WTC11 (cell line): ENCODE data around the gene PCDHA8. TPM values are rescaled to one million over a fixed set of nuclear protein-coding genes. Genes with fewer than 3 reads are reported as not detected.
A peak's percentile ranks its signal among the peaks of the same experiment; 100 is the strongest.
"Not testable (repeated sequence)": the region's sequence is repeated elsewhere in the genome, so short reads cannot be mapped to it uniquely, and the experiment has no call there.

Experiments used
- ATAC-seq: fragments of 200-7000 bp; cut with Tn5 transposase; 2 replicates; pipeline ENCODE4 v1.10.0; 2021; ENCODE audit warnings: mild to moderate bottlenecking, moderate library complexity
- CTCF ChIA-PET: fragments of 300-600 bp; sonication (Branson Sonifier 250); formaldehyde crosslinking; loops from one replicate; lab custom pipeline; 2021; ENCODE audit warnings: antibody characterized with exemption; lab: Charles Lee
- POLR2A ChIA-PET: fragments of 350-600 bp; sonication (Branson Sonifier 250); formaldehyde crosslinking; loops from one replicate; lab custom pipeline; 2021; ENCODE audit warnings: antibody characterized with exemption; lab: Charles Lee
- DNase-seq: peaks from one replicate; pipeline ENCODE4 v3.0.0; 2021; ENCODE audit warnings: low spot score
- H3K27ac Mint-ChIP-seq: 2 replicates; pipeline ENCODE4 v1.8.0; 2021; ENCODE audit warnings: mixed read lengths
- H3K27me3 Mint-ChIP-seq: 2 replicates; pipeline ENCODE4 v1.8.0; 2021; ENCODE audit warnings: low read depth, mild to moderate bottlenecking, moderate library complexity, mixed read lengths
- H3K36me3 Mint-ChIP-seq: 2 replicates; pipeline ENCODE4 v1.8.0; 2021; ENCODE audit warnings: mixed read lengths
- H3K4me1 Mint-ChIP-seq: 2 replicates; pipeline ENCODE4 v1.8.0; 2022; ENCODE audit warnings: mixed read lengths
- H3K4me3 Mint-ChIP-seq: 2 replicates; pipeline ENCODE4 v1.8.0; 2021; ENCODE audit warnings: mild to moderate bottlenecking, moderate library complexity, mixed read lengths
- H3K9me3 Mint-ChIP-seq: 2 replicates; pipeline ENCODE4 v1.8.0; 2021; ENCODE audit warnings: mixed read lengths
- ARID4B ChIP-seq: sonication (generic); formaldehyde crosslinking; IDR thresholded peaks from 2 replicates; pipeline ENCODE4 v1.8.0; 2023; ENCODE audit warnings: missing genetic modification reagents, mild to moderate bottlenecking, borderline replicate concordance
- CTCF ChIP-seq: fragments of 200-600 bp; IDR thresholded peaks from 2 replicates; pipeline ENCODE4 v1.8.0; 2022; ENCODE audit warnings: antibody characterized with exemption
- HMGXB4 ChIP-seq: sonication (generic); formaldehyde crosslinking; IDR thresholded peaks from 2 replicates; pipeline ENCODE4 v1.8.1; 2023; ENCODE audit warnings: mild to moderate bottlenecking, moderate library complexity, missing genetic modification reagents
- IRF2 ChIP-seq: sonication (generic); formaldehyde crosslinking; IDR thresholded peaks from 2 replicates; pipeline ENCODE4 v1.8.0; 2022; ENCODE audit warnings: low read depth, missing genetic modification reagents, borderline replicate concordance
- MAX ChIP-seq: sonication (generic); formaldehyde crosslinking; IDR thresholded peaks from 2 replicates; pipeline ENCODE4 v1.8.0; 2022; ENCODE audit warnings: mild to moderate bottlenecking, missing genetic modification reagents
- NR1H2 ChIP-seq: sonication (generic); formaldehyde crosslinking; IDR thresholded peaks from 2 replicates; pipeline ENCODE4 v1.9.0; 2021; ENCODE audit warnings: mild to moderate bottlenecking, moderate library complexity, missing genetic modification reagents
- TCF7 ChIP-seq: sonication (generic); formaldehyde crosslinking; IDR thresholded peaks from 2 replicates; pipeline ENCODE4 v1.8.0; 2022; ENCODE audit warnings: mild to moderate bottlenecking, low read depth, missing genetic modification reagents, moderate library complexity
- USF2 ChIP-seq: sonication (generic); formaldehyde crosslinking; IDR thresholded peaks from 2 replicates; pipeline ENCODE4 v1.8.1; 2023; ENCODE audit warnings: mild to moderate bottlenecking, missing genetic modification reagents, moderate library complexity
- total RNA-seq: library from RNA; stranded (reverse); gene quantifications from 3 replicates; pipeline ENCODE4 v1.2.3, GENCODE V29; 2021

PCDHA8 gene
- total RNA-seq, 1 experiment from 2014 or later, result 1.3 TPM

- TF ChIP-seq USF2 (peak; percentile 50), CTCF (peak; percentile 30), HMGXB4 (peak; percentile 49; the same call in 1 of the 2 replicates)
- H3K27ac Mint-ChIP-seq, H3K4me1 Mint-ChIP-seq, DNase-seq, H3K27me3 Mint-ChIP-seq, H3K9me3 Mint-ChIP-seq, H3K36me3 Mint-ChIP-seq, POLR2A ChIA-PET: not testable (repeated sequence)
- CTCF ChIA-PET, result interaction anchor here (0.6 to 2.4 kb wide), 6 partner anchors 21 to 864 kb away, joined by 3 to 11 read pairs (median 4); partner anchors contain the start of gene PCDHA6
- peak within 1 kb of the TSS; percentile 90 for H3K4me3 Mint-ChIP-seq
- ATAC-seq, result peak; percentile 99
These were observed 7.4 kb downstream of the PCDHA8 start, which contains the start of gene PCDHA9 for GRCh38 chr5:140848139-140849102. PCDHA9 (plus strand) TSS chr5:140848382; CDS start chr5:140848496, 114 bp downstream.

- peaks cover 11% of the 10 kb centered on the region for H3K4me1 Mint-ChIP-seq
- 0 out of 2 replicates have a peak, but pooled peaks have one; percentile 44 for TF ChIP-seq IRF2 (CRISPR knock-in tag)
- CTCF ChIA-PET, H3K27ac Mint-ChIP-seq, H3K36me3 Mint-ChIP-seq, POLR2A ChIA-PET, H3K27me3 Mint-ChIP-seq, H3K4me3 Mint-ChIP-seq, H3K9me3 Mint-ChIP-seq, DNase-seq, ATAC-seq: not testable (repeated sequence)
These were observed 9.0 kb downstream of the PCDHA8 start for GRCh38 chr5:140849831-140850634.

- Mint-ChIP-seq H3K27me3 (no peaks in the 10 kb centered on the region), H3K4me3 (peak within 1 kb of the TSS; percentile 92), H3K9me3 (peaks cover 12% of the 10 kb centered on the region), H3K36me3 (peaks cover 23% of the 10 kb centered on the region), H3K27ac (peak within 1 kb of the TSS; percentile 78), H3K4me1 (peaks cover 23% of the 10 kb centered on the region)
- peak; percentile 48 for DNase-seq
- ChIA-PET POLR2A (interaction anchor here (1.5 to 1.6 kb wide), 2 partner anchors 13 to 184 kb away, joined by 5 to 10 read pairs; partner anchors contain the start of gene PCDHA11), CTCF (interaction anchor here (0.7 to 3.1 kb wide), 59 partner anchors 8 to 557 kb away, joined by 3 to 80 read pairs (median 4); partner anchors contain the start of genes ANKHD1, PCDHA1, PCDHA11 and PCDHA12)
- ATAC-seq, result peak; percentile 84
- TF ChIP-seq HMGXB4, result peak; percentile 87
- peak; percentile 29; the same call in 1 of the 2 replicates for TF ChIP-seq ARID4B (CRISPR knock-in tag)
- peak; percentile 36 for TF ChIP-seq CTCF
- no peak for TF ChIP-seq NR1H2
- no peak for TF ChIP-seq TCF7 (CRISPR knock-in tag)
- peak; percentile 60; the same call in 1 of the 2 replicates for TF ChIP-seq MAX (CRISPR knock-in tag)
These were observed 15.0 kb downstream of the PCDHA8 start, which contains the start of gene PCDHA10 for GRCh38 chr5:140855772-140856674. PCDHA10 (plus strand) TSS chr5:140855897; CDS start chr5:140856049, 152 bp downstream.
